Uterus (tissue), 2 donors: ENCODE data around the gene SCD.

Experiments
- CTCF ChIP-seq, 4 experiments: fragments of 200-600 bp in 2 of 4; fragments of 450-650 bp in 2 of 4; sonication (generic) in 2 of 4; IDR thresholded peaks; one replicate each; pipeline ENCODE4 v1.5.1; 2016 to 2019; ENCODE audit warnings: antibody characterized with exemption in 4 of 4, mild to moderate bottlenecking in 2 of 4, moderate library complexity in 1 of 4
- POLR2A ChIP-seq, 2 donors: fragments of 450-650 bp; IDR thresholded peaks; one replicate each; pipeline ENCODE4 v1.6.1; 2016; ENCODE audit warnings: antibody characterized with exemption in 2 of 2, mild to moderate bottlenecking in 1 of 2, moderate library complexity in 1 of 2

GRCh38 chr10:100380400-100380799, 33.4 kb downstream of the SCD start:
- TF ChIP-seq CTCF (IDR thresholded peaks at IDR 0.05) = no peak
- no peak for TF ChIP-seq POLR2A (IDR thresholded peaks at IDR 0.05)
